GM12878 (cell line): ENCODE results near the gene EIF3A. TPM values are rescaled to one million over a fixed set of nuclear protein-coding genes. Genes with fewer than 3 reads are reported as not detected.

Experiments
- ATAC-seq: fragments of 200-7000 bp; cut with Tn5 transposase; 3 replicates; pipeline ENCODE4 v1.9.1; 2020; ENCODE audit warnings: mild to moderate bottlenecking, moderate library complexity
- BruUV-seq: library from RNA; stranded (reverse); fragments of 400-500 nt; replicated peaks from 2 replicates; lab custom pipeline; 2021; lab: Mats Ljungman, UMichigan
- CTCF ChIA-PET: fragments of 300-600 bp; sonication (Branson Sonifier 250); formaldehyde crosslinking; extraction: SDS; loops from one replicate; lab custom pipeline; 2021; ENCODE audit warnings: inconsistent platforms; lab: Yijun Ruan, JAX
- POLR2A ChIA-PET: fragments of 350-600 bp; formaldehyde crosslinking; extraction: SDS; loops from one replicate; lab custom pipeline; 2021; ENCODE audit warnings: inconsistent platforms; lab: Charles Lee
- RAD21 ChIA-PET: fragments of 300-600 bp; sonication (Branson Sonifier 250); formaldehyde crosslinking; loops from one replicate; lab custom pipeline; 2023; ENCODE audit warnings: antibody characterized with exemption; ENCODE audit not compliant: unreplicated experiment; lab: Charles Lee
- SMC1A ChIA-PET: fragments of 300-600 bp; sonication (Branson Sonifier 250); formaldehyde crosslinking; loops from one replicate; lab custom pipeline; 2023; ENCODE audit not compliant: unreplicated experiment, uncharacterized antibody; lab: Charles Lee
- DNase-seq: peaks from one replicate; pipeline ENCODE4 v3.0.0-alpha.2; 2011; ENCODE audit warnings: low read depth, low spot score
- FAIRE-seq: peaks from 3 replicates; lab custom pipeline; 2011; peaks lifted over from hg19 to GRCh38; lab: Jason Lieb, UNC
- H2AFZ ChIP-seq: 2 replicates; pipeline ENCODE4 v1.6.0; 2011; ENCODE audit warnings: low read depth, low read length, control low read depth; ENCODE audit not compliant: control insufficient read depth
- H3K27ac ChIP-seq: 2 replicates; pipeline ENCODE4 v1.5.1; 2011; ENCODE audit warnings: control low read depth; ENCODE audit not compliant: control insufficient read depth, insufficient read depth
- H3K27me3 ChIP-seq, 2 experiments: replicated peaks in 1 of 2; 2 replicates each; pipeline versions ENCODE4 v1.6.0 to v1.6.1; 2011; ENCODE audit warnings: low read length in 1 of 2; ENCODE audit not compliant: control insufficient read depth in 2 of 2, insufficient read depth in 2 of 2
- H3K36me3 ChIP-seq, 2 experiments: 2 replicates each; pipeline ENCODE4 v1.5.1; 2011; ENCODE audit warnings: low read length in 1 of 2; ENCODE audit not compliant: control insufficient read depth in 2 of 2, insufficient read depth in 2 of 2
- H3K4me1 ChIP-seq: 2 replicates; pipeline ENCODE4 v1.6.1; 2011; ENCODE audit warnings: mild to moderate bottlenecking, low read length, moderate library complexity, mixed read lengths; ENCODE audit not compliant: control insufficient read depth, insufficient read depth
- H3K4me2 ChIP-seq: 2 replicates; pipeline ENCODE4 v1.6.0; 2011; ENCODE audit warnings: control low read depth; ENCODE audit not compliant: control insufficient read depth, insufficient read depth
- H3K4me3 ChIP-seq: fragments of 200-600 bp; sonication (generic); 2 replicates; pipeline ENCODE4 v1.5.1; 2016
- H3K79me2 ChIP-seq: 2 replicates; pipeline ENCODE4 v1.6.0; 2011; ENCODE audit warnings: low read length; ENCODE audit not compliant: control insufficient read depth, insufficient read depth
- H3K9ac ChIP-seq: 2 replicates; pipeline ENCODE4 v1.8.0; 2011; ENCODE audit warnings: low read length, control low read depth, mixed read lengths; ENCODE audit not compliant: control insufficient read depth, insufficient read depth
- H3K9me3 ChIP-seq: replicated peaks from 3 replicates; pipeline ENCODE4 v1.5.1; 2011; ENCODE audit warnings: mild to moderate bottlenecking, low read length; ENCODE audit not compliant: control insufficient read depth, insufficient read depth
- H4K20me1 ChIP-seq: 2 replicates; pipeline ENCODE4 v1.6.0; 2011; ENCODE audit not compliant: control insufficient read depth, insufficient read depth
- CHD4 ChIP-seq: fragments of 200-600 bp; sonication (generic); IDR thresholded peaks from 2 replicates; pipeline ENCODE4 v1.6.1; 2016; ENCODE audit warnings: mild to moderate bottlenecking
- NR2C2 ChIP-seq: IDR thresholded peaks from 2 replicates; pipeline ENCODE4 v1.6.1; 2011; ENCODE audit warnings: borderline replicate concordance, low read depth; ENCODE audit not compliant: control insufficient read depth, insufficient read length
- WGBS: methylation state at CpG from one replicate; pipeline ENCODE4 v1.1.6; 2016; ENCODE audit warnings: low lambda C conversion rate; ENCODE audit not compliant: insufficient replicate concordance, insufficient coverage; ENCODE audit errors: missing lambda C conversion rate; 5-methylcytosine and 5-hydroxymethylcytosine counted together
- in situ Hi-C: fragments of 300-500 bp; cut with MboI; formaldehyde crosslinking; loops from 9 replicates; pipeline ENCODE4 v1.14.3; 2018; ENCODE audit warnings: mixed read lengths
- intact Hi-C: fragments of 100-400 bp; cut with micrococcal nuclease; formaldehyde crosslinking; loops from one replicate; pipeline ENCODE4 v1.14.2; 2022; ENCODE audit not compliant: unreplicated experiment
- polyA plus RNA-seq, 11 experiments: library from polyadenylated mRNA; depleted of rRNA in 4 of 11; unstranded in 6 of 11; stranded (reverse) in 5 of 11; fragments of >200 nt; fragmentation: Nextera tagmentation in 4 of 11; fragmentation: Illumina TruSeq in 1 of 11; extraction: Ambion mirVana in 4 of 11; extraction: Trizol in 1 of 11; gene quantifications; 1 replicate in 1 of 11; 2 replicates in 10 of 11; pipeline versions ENCODE4 v1.2.1 to v1.2.3, GENCODE V29; 2011 to 2016; ENCODE audit warnings: inconsistent platforms in 2 of 11, missing spikeins in 2 of 11, low read depth in 1 of 11
- total RNA-seq, 4 experiments: library from RNA; depleted of rRNA in 3 of 4; stranded (reverse); fragments of >200 nt in 3 of 4; fragmentation: Illumina TruSeq in 1 of 4; extraction: Trizol in 1 of 4; gene quantifications; 2 replicates each; pipeline versions ENCODE4 v1.2.1 to v1.2.3, GENCODE V29; 2013 to 2021
- TF ChIP-seq, protein P1 (sequence below): fragments of 450-650 bp; IDR thresholded peaks from 2 replicates; pipeline ENCODE4 v1.6.1; 2017; ENCODE audit warnings: antibody characterized with exemption, mild to moderate bottlenecking, moderate library complexity
- TF ChIP-seq, protein P2 (sequence below), 3 experiments: IDR thresholded peaks in 2 of 3; conservative IDR thresholded peaks in 1 of 3; 2 replicates each; pipeline ENCODE4 v1.5.1; 2011; ENCODE audit warnings: low read depth in 3 of 3, low read length in 3 of 3, mild to moderate bottlenecking in 3 of 3, control low read depth in 2 of 3, moderate library complexity in 2 of 3, inconsistent platforms in 1 of 3, mixed read lengths in 1 of 3; ENCODE audit not compliant: control insufficient read depth in 2 of 3, insufficient read depth in 1 of 3; ENCODE audit errors: extremely low read depth in 1 of 3

Gene EIF3A
- total and polyA plus RNA-seq, 10 of the 15 experiments (the other 5 are each of a cell fraction or from before 2014, with no cell fraction given) = 42.3 to 195 (median 96.3) TPM

DNA sequence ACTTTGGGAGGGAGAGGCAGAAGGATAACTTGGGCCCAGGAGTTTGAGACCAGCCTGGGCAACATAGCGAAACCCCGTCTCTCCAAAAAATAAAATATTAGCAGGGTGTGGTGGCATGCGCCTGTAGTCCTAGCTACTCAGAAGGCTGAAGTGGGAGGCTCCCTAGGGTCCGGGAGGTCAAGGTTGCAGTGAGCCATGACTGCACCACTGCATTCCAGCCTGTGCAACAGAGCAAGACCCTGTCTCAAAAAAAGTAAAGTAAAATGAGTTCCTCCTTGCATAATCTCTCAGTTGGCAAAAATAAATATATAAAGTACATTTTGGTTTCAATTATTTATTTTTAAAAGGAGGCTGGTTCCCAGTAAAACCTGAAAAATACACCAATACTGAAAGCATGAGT, 39.3 kb downstream of the EIF3A start:
- ChIA-PET POLR2A (no interaction called here), CTCF (interaction anchor here (0.9 kb wide), 1 partner anchor 18 kb away, joined by 3 read pairs; no protein-coding TSS in a partner anchor), SMC1A (no interaction called here)
- in situ Hi-C loops (no loop called here), intact Hi-C loops (no loop called here)
- no peak overlapping the region for H3K4me3 ChIP-seq
- no peak overlapping the region for H2AFZ ChIP-seq
- no peaks in the 10 kb centered on the region for H3K27me3 ChIP-seq
- WGBS = 41% methylated on average over 4 of the region's 4 CpGs
- ATAC-seq = no peak
- no TSS peak for BruUV-seq
- peaks cover 29 to 53% of the 10 kb centered on the region in 2 experiments for H3K36me3 ChIP-seq
- H3K4me1 ChIP-seq = no peaks in the 10 kb centered on the region
- peaks cover 5% of the 10 kb centered on the region for H3K79me2 ChIP-seq
- TF ChIP-seq NR2C2 (no peak), CHD4 (no peak)
- TF ChIP-seq, protein P1, sequence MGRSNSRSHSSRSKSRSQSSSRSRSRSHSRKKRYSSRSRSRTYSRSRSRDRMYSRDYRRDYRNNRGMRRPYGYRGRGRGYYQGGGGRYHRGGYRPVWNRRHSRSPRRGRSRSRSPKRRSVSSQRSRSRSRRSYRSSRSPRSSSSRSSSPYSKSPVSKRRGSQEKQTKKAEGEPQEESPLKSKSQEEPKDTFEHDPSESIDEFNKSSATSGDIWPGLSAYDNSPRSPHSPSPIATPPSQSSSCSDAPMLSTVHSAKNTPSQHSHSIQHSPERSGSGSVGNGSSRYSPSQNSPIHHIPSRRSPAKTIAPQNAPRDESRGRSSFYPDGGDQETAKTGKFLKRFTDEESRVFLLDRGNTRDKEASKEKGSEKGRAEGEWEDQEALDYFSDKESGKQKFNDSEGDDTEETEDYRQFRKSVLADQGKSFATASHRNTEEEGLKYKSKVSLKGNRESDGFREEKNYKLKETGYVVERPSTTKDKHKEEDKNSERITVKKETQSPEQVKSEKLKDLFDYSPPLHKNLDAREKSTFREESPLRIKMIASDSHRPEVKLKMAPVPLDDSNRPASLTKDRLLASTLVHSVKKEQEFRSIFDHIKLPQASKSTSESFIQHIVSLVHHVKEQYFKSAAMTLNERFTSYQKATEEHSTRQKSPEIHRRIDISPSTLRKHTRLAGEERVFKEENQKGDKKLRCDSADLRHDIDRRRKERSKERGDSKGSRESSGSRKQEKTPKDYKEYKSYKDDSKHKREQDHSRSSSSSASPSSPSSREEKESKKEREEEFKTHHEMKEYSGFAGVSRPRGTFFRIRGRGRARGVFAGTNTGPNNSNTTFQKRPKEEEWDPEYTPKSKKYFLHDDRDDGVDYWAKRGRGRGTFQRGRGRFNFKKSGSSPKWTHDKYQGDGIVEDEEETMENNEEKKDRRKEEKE = no peak
- TF ChIP-seq, protein P2, sequence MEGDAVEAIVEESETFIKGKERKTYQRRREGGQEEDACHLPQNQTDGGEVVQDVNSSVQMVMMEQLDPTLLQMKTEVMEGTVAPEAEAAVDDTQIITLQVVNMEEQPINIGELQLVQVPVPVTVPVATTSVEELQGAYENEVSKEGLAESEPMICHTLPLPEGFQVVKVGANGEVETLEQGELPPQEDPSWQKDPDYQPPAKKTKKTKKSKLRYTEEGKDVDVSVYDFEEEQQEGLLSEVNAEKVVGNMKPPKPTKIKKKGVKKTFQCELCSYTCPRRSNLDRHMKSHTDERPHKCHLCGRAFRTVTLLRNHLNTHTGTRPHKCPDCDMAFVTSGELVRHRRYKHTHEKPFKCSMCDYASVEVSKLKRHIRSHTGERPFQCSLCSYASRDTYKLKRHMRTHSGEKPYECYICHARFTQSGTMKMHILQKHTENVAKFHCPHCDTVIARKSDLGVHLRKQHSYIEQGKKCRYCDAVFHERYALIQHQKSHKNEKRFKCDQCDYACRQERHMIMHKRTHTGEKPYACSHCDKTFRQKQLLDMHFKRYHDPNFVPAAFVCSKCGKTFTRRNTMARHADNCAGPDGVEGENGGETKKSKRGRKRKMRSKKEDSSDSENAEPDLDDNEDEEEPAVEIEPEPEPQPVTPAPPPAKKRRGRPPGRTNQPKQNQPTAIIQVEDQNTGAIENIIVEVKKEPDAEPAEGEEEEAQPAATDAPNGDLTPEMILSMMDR (IDR thresholded peaks at IDR 0.05 in 2 of 3, conservative IDR thresholded peaks at IDR 0.05 in 1 of 3; ENCODE audit: control insufficient read depth in 2 of 3, extremely low read depth in 1 of 3, insufficient read depth in 1 of 3, low read depth in 3 of 3, low read length in 3 of 3) = no peak
- TF ChIP-seq, all 136 proteins: peak for 0
- no peak overlapping the region for H3K4me2 ChIP-seq
- DNase-seq (no peak), FAIRE-seq (no peak)
- H3K9ac ChIP-seq = no peak overlapping the region
- RAD21 ChIA-PET = interaction anchor here (0.7 kb wide), 1 partner anchor 8 kb away, joined by 4 read pairs; no protein-coding TSS in a partner anchor
- H3K9me3 ChIP-seq = no peaks in the 10 kb centered on the region
- H3K27ac ChIP-seq = no peak overlapping the region
- peaks cover 3% of the 10 kb centered on the region; the same call in 1 of the 2 replicates for H4K20me1 ChIP-seq
